Brain microvascular endothelial cell (primary cell): ENCODE measurements around the gene DNAAF5.

Experiments
- DNase-seq: peaks from one replicate; pipeline ENCODE4 v3.0.0-alpha.2; 2020
- H3K27ac ChIP-seq: fragments of 250-450 bp; sonication (Bioruptor Pico); 2 replicates; pipeline ENCODE4 v1.5.1; 2020; ENCODE audit warnings: mild to moderate bottlenecking, moderate library complexity
- H3K27me3 ChIP-seq: fragments of 250-450 bp; sonication (Bioruptor Pico); replicated peaks from 2 replicates; pipeline ENCODE4 v1.5.1; 2020; ENCODE audit warnings: mild to moderate bottlenecking
- H3K36me3 ChIP-seq: fragments of 250-450 bp; sonication (Bioruptor Pico); replicated peaks from 2 replicates; pipeline ENCODE4 v1.5.1; 2020; ENCODE audit warnings: mild to moderate bottlenecking
- H3K4me3 ChIP-seq: 2 replicates; pipeline ENCODE4 v1.5.1; 2011; ENCODE audit warnings: low read depth, mild to moderate bottlenecking, control low read depth, low read length, moderate library complexity
- CTCF ChIP-seq: IDR thresholded peaks from 2 replicates; pipeline ENCODE4 v1.5.1; 2011; ENCODE audit warnings: low read depth, mild to moderate bottlenecking, moderate library complexity, low read length, control low read depth, inconsistent platforms; ENCODE audit errors: missing control alignments
- in situ Hi-C: cut with HindIII; loops from 2 replicates; pipeline ENCODE4 v1.10.0; 2017; ENCODE audit warnings: low sequenced_read_pairs, low pct_ligation_motif_present

The DNAAF5 gene

GRCh38 chr7:782718-783449, 56.4 kb downstream of the DNAAF5 start:
- no peak for TF ChIP-seq CTCF
- H3K27me3 ChIP-seq = no peaks in the 10 kb centered on the region

DNA sequence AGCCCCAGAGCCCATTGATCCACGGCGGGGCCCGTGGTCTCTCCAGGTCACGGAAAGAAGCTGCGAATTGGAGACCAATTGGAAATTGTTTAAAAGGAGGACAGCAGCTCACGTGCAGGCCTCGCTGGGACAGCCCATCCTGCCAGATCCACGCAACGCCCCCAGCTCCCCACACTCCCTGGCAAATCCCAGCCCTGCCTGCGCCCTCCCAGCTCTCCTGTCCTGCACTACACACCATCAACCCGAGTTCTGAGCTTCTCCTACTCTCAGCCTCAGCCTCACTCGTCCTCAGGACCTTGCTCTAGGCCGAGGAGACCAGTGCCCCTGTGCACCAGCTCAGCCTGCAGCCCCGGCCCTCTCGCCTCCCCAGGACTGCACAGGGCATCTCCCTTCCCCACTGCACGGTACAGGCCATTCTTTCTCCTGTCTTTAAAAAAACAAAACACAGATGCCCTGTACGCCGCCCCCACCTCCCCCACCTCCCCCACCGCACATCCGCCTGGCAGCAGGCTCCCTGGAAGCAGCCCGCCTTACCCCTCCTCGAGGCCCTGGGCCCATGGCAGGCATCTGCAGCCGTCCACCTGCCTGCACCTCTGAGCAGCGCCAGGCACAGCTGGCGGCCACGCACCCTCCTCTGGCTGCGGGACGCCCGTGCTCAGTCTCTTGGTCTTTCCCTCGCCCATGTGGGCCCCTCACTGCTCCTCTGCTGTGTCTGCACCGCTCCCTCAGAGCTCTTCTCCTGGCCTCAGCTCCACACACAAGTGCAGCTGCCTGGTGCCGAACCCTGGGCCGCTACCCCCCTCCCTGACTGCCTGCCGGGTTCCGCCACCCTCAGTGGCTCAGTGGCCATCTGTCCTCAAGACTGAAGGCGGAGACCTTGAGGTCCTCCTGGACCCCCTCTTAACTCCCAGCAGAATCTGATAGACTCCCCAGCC, 57.3 kb downstream of the DNAAF5 start:
- H3K27me3 ChIP-seq = no peaks in the 10 kb centered on the region
- no peak for DNase-seq
- H3K4me3 ChIP-seq = no peak overlapping the region
- TF ChIP-seq CTCF = no peak
- no peak overlapping the region for H3K27ac ChIP-seq
- H3K36me3 ChIP-seq = peaks cover 21% of the 10 kb centered on the region
- in situ Hi-C loops = no loop called here

More at GRCh38 chr7:782718-783449, 56.4 kb downstream of the DNAAF5 start:
- in situ Hi-C loops = no loop called here
- no peak for DNase-seq
- H3K36me3 ChIP-seq = peaks cover 18% of the 10 kb centered on the region
- H3K4me3 ChIP-seq = no peak overlapping the region
- H3K27ac ChIP-seq = no peak overlapping the region

DNA sequence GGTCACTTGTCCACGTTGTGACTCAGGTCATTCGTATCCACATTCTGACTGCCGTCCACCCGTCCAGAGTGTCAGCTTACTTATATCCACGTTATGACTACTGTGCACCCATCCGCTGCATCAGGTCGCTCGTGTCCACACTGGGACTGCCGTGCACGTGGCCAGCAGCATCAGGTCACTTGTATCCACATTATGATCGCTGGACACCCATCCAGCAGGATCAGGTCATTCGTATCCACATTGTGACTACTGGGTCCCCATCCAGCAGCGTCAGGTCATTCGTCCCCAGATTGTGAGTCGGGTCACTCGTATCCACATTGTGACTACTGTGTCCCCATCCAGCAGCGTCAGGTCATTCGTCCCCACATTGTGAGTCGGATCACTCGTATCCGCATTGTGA, 58.5 kb downstream of the DNAAF5 start:
- H3K36me3 ChIP-seq = peaks cover 21% of the 10 kb centered on the region

GRCh38 chr7:785416-785815, 58.9 kb downstream of the DNAAF5 start:
- H3K4me3 ChIP-seq = no peak overlapping the region
- no peaks in the 10 kb centered on the region for H3K27me3 ChIP-seq
- H3K27ac ChIP-seq = no peak overlapping the region
- no peak for DNase-seq
- no peak for TF ChIP-seq CTCF
- in situ Hi-C loops = no loop called here
- H3K36me3 ChIP-seq = peaks cover 21% of the 10 kb centered on the region

More for the DNA sequence above, 58.5 kb downstream of the DNAAF5 start:
- Histone ChIP-seq H3K27me3 (no peaks in the 10 kb centered on the region), H3K4me3 (no peak overlapping the region), H3K27ac (no peak overlapping the region)
- TF ChIP-seq CTCF = no peak
- no peak for DNase-seq
- in situ Hi-C loops = no loop called here

- in situ Hi-C loops = no loop called here
- Histone ChIP-seq H3K27me3 (no peaks in the 10 kb centered on the region), H3K4me3 (no peak overlapping the region), H3K36me3 (peaks cover 21% of the 10 kb centered on the region), H3K27ac (no peak overlapping the region)
- TF ChIP-seq CTCF = peak; percentile 94
- peak; percentile 44 for DNase-seq
Observed at GRCh38 chr7:786472-787255, 60.2 kb downstream of the DNAAF5 start.
